Heart right ventricle (tissue), 16 donors: Measurements from ENCODE around the gene LYG2. TPM values are rescaled to one million over a fixed set of nuclear protein-coding genes. Genes with fewer than 3 reads are reported as not detected.
"Not testable (repeated sequence)": the region's sequence is repeated elsewhere in the genome, so short reads cannot be mapped to it uniquely, and the experiment has no call there.

Source experiments
- ATAC-seq, 8 donors: fragments of 200-7000 bp; cut with Tn5 transposase; one replicate each; pipeline ENCODE4 v1.9.1; 2020; ENCODE audit warnings: mild to moderate bottlenecking in 8 of 8, moderate library complexity in 8 of 8, moderate number of reproducible peaks in 1 of 8
- DNase-seq, 2 donors: peaks; one replicate each; pipeline ENCODE4 v3.0.0-alpha.2; 2020
- H3K27ac ChIP-seq, 10 donors: fragments of 200-600 bp; sonication (generic) in 2 of 10; one replicate each; pipeline versions ENCODE4 v1.5.0 to v1.8.0; 2020 to 2022; ENCODE audit warnings: mild to moderate bottlenecking in 3 of 10
- H3K27me3 ChIP-seq, 7 donors: fragments of 200-600 bp; one replicate each; pipeline ENCODE4 v1.8.0; 2021 to 2022; ENCODE audit warnings: mild to moderate bottlenecking in 2 of 7
- H3K36me3 ChIP-seq, 9 donors: fragments of 200-600 bp; sonication (generic) in 1 of 9; one replicate each; pipeline versions ENCODE4 v1.5.0 to v1.8.0; 2020 to 2022; ENCODE audit warnings: mild to moderate bottlenecking in 2 of 9
- H3K4me1 ChIP-seq, 9 donors: fragments of 200-600 bp; sonication (generic) in 1 of 9; one replicate each; pipeline versions ENCODE4 v1.5.0 to v1.8.0; 2020 to 2022; ENCODE audit warnings: mild to moderate bottlenecking in 4 of 9
- H3K4me3 ChIP-seq, 10 donors: fragments of 200-600 bp; sonication (generic) in 2 of 10; one replicate each; pipeline versions ENCODE4 v1.5.0 to v1.8.0; 2020 to 2022; ENCODE audit warnings: mild to moderate bottlenecking in 7 of 10, moderate library complexity in 2 of 10
- H3K9me3 ChIP-seq, 11 donors: fragments of 200-600 bp in 10 of 11; sonication (generic) in 2 of 11; one replicate each; pipeline versions ENCODE4 v1.5.0 to v1.8.0; 2013 to 2022; ENCODE audit warnings: mild to moderate bottlenecking in 2 of 11, control low read depth in 1 of 11, moderate library complexity in 1 of 11
- WGBS, 2 donors: extraction: QIAGEN DNeasy Blood & Tissue Kit; methylation state at CpG; one replicate each; pipeline ENCODE4 v1.1.7; 2013; ENCODE audit warnings: inconsistent platforms in 1 of 2; 5-methylcytosine and 5-hydroxymethylcytosine counted together
- intact Hi-C, 10 donors: fragments of 100-400 bp; cut with DNase I; formaldehyde crosslinking; loops; one replicate each; pipeline versions ENCODE4 v1.11.1 to v1.14.2; 2022
- polyA plus RNA-seq, 2 donors: library from polyadenylated mRNA; stranded (reverse); fragments of 200-250 nt; gene quantifications; one replicate each; pipeline ENCODE4 v1.2.3, GENCODE V29; 2013
- total RNA-seq, 10 donors: library from RNA; stranded (reverse); fragmentation: NEBNext Ultra II Directional in 3 of 10; extraction: Animal tissue kit (Norgen Biotek cat#: 25700) in 3 of 10; gene quantifications; one replicate each; pipeline versions ENCODE4 v1.2.1 to v1.2.4, GENCODE V29; 2021 to 2023
- TF ChIP-seq, protein P1 (sequence below), 9 donors: fragments of 200-600 bp; sonication (generic) in 2 of 9; IDR thresholded peaks; one replicate each; pipeline versions ENCODE4 v1.5.0 to v1.8.0; 2021 to 2022; ENCODE audit warnings: antibody characterized with exemption in 9 of 9, mild to moderate bottlenecking in 5 of 9, moderate library complexity in 1 of 9
- donor health status: Arrhythmogenic right ventricular cardiomyopathy.
- donor health status: ischemic (EF 13 %, LVEDD 7.1; RV severe dilation, severe dysfunction).
- donor health status: healthy with polysubstance abuse.
- donor health status: DM: no; HTN: yes; CAD: no.
- donor health status: DM: no; HTN: no; CAD: no.
- donor health status: ischemic (EF 25% LVEDD 6.9; RV normal size, moderate dysfunction).
- donor health status: ischemic (EF 25% LVEDD 5.7; RV mildly dilated, moderate dysfunction).
- donor health status: healthy.
- donor health status: DM: yes; HTN: yes; CAD: no.
- donor health status: Ischemic cardiomyopathy.
- donor health status: ischemic (EF 35%, LVEDD 5.7; RV mildly dilated, moderate dysfunction).
- donor health status: nonischemic (EF 11% LVEDD 7.7; RV severe dilation, severe dysfunction).
- donor health status: DM: yes; HTN: yes; CAD: no.
- donor health status: PGD.
- donor health status: ischemic (EF 29% LVEDD 5.4; RV normal size, mild dysfunction).
- donor health status: nonischemic (EF 23%, LVEDD 6.1; RV moderate dilation, normal function).

Gene LYG2
- total and polyA plus RNA-seq, 12 donors = not detected

DNA sequence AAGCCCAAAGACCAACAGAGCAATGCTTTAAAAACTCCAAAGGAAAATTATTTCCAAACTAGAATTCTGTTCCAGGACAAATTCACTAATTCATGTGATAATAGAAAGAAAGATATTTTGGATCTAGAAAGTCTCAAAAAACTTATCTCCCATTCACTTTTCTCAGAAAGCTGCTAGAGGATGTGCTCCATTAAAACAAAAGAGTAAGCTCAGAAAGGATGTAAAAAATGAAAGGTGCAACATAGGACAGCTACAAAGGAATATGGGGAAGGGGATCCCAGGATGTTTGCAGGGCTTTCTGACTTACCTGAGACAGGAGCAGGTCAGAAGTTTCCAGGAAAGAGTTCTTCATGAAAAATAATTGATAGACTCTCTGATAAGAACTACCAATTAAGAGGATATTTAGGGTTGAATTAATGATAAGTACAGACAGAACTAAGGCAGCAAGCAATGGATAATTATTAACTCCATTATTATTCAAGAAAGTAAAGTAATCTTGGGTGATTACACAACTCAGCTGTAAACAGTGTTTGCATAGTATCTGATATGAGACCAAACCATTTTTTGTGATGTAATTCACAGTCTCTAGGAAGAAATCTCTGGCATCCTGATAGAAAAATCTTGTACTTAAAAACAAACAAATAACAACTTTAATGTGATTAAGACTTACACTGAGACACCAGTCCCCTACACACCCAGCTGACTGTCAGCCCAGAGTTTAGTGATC lies 24.7 kb upstream of the LYG2 start:
- Histone ChIP-seq H3K9me3 (peaks cover 0 to 18% (median 0%) of the 10 kb centered on the region in 11 donors), H3K27ac (no peak overlapping the region), H3K4me1 (no peaks in the 10 kb centered on the region), H3K36me3 (peaks cover 0 to 27% (median 6%) of the 10 kb centered on the region in 9 donors), H3K27me3 (no peaks in the 10 kb centered on the region), H3K4me3 (no peak overlapping the region)
- ATAC-seq (no peak), DNase-seq (no peak)
- TF ChIP-seq, protein P1, sequence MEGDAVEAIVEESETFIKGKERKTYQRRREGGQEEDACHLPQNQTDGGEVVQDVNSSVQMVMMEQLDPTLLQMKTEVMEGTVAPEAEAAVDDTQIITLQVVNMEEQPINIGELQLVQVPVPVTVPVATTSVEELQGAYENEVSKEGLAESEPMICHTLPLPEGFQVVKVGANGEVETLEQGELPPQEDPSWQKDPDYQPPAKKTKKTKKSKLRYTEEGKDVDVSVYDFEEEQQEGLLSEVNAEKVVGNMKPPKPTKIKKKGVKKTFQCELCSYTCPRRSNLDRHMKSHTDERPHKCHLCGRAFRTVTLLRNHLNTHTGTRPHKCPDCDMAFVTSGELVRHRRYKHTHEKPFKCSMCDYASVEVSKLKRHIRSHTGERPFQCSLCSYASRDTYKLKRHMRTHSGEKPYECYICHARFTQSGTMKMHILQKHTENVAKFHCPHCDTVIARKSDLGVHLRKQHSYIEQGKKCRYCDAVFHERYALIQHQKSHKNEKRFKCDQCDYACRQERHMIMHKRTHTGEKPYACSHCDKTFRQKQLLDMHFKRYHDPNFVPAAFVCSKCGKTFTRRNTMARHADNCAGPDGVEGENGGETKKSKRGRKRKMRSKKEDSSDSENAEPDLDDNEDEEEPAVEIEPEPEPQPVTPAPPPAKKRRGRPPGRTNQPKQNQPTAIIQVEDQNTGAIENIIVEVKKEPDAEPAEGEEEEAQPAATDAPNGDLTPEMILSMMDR (IDR thresholded peaks at IDR 0.05) = no peak
- intact Hi-C loops = no loop called here

DNA sequence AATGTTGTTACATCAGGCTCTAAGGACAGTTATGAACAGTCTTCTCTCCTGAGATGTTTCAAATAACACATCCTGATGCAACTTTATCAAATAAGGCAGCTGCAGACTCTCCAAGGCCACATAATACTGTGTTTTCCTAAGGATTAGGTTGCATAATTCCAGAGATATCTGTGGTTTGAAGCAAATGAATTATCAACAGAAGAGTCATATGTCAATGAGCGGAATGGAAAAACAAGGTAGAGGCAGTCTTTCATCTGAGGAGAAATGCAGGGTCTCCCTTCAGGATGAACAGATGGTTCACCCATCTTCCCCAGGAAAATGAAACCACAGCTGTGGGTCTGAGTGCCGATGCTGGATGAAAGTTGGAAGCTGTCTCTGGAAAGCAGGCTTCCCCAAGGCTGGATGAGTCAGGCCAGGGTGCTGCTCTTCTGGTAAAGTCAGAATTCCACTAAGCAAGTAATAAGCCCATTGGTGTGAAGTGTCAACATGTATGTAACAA lies 23.4 kb upstream of the LYG2 start:
- Histone ChIP-seq H3K27me3 (no peaks in the 10 kb centered on the region), H3K4me3 (no peak overlapping the region), H3K9me3 (peaks cover 0 to 18% (median 0%) of the 10 kb centered on the region in 11 donors), H3K36me3 (peaks cover 0 to 18% (median 0%) of the 10 kb centered on the region in 9 donors), H3K4me1 (no peaks in the 10 kb centered on the region), H3K27ac (no peak overlapping the region)
- DNase-seq (no peak), ATAC-seq (peak in 1 of 8 donors; percentile 68)
- intact Hi-C loops = no loop called here
- TF ChIP-seq, protein P1 (IDR thresholded peaks at IDR 0.05) = no peak
- WGBS, 2 donors = 90 to 98% methylated on average over 2 of the region's 2 CpGs

DNA sequence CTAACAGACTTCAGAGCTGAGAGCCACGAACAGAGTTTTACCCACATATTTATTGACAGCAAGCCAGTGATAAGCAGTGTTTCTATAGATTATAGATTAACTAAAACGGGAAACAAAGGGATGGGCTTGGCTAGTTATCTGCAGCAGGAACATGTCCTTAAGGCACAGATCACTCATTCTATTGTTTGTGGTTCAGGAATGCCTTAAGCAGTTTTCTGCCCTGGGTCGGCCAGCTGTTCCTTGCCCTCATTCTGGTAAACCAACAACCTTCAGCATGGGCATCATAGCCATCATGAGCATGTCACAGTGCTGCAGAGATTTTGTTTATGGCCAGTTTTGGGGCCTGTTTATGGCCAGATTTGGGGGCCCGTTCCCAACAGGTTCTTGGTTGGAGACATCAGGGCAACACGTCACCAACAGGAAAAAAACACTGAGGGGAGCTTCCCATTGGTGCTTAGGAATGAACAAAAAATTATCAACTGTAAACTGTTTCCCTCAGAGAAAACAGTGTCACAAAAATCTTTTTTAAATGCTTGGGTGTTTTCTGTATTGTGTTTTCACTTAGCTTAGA lies 22.8 kb upstream of the LYG2 start:
- H3K27me3 ChIP-seq, DNase-seq, intact Hi-C loops, H3K4me1 ChIP-seq, H3K27ac ChIP-seq, H3K4me3 ChIP-seq, ATAC-seq: not testable (repeated sequence)
- H3K9me3 ChIP-seq = peaks cover 0 to 18% (median 0%) of the 10 kb centered on the region in 11 donors
- H3K36me3 ChIP-seq = peaks cover 0 to 12% (median 0%) of the 10 kb centered on the region in 9 donors
- WGBS, 2 donors = 90 to 91% methylated on average over 5 of the region's 5 CpGs

DNA sequence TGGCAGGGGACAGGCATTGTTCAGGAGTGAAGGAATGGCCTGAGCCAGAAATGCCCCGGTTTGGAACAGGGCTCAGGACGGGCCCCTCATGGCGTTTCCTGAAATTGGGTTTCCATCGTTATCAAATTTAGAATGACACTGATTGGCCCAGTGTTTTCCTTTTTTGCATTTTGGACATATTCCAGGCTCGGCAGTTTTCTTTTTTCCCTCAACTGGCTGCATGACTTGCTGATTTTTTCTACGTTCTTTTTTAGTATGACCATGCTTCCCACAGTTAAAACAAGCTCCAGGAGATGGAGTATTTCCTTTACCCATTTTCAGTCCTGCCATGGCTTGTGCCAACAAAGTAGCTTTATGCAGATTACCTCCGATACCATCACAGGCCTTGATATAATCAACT lies 20.4 kb upstream of the LYG2 start:
- TF ChIP-seq, protein P1 (IDR thresholded peaks at IDR 0.05) = no peak
- Histone ChIP-seq H3K9me3 (peaks cover 0 to 23% (median 5%) of the 10 kb centered on the region in 11 donors), H3K27me3 (no peaks in the 10 kb centered on the region), H3K27ac (no peak overlapping the region), H3K4me1 (no peaks in the 10 kb centered on the region), H3K4me3 (no peak overlapping the region), H3K36me3 (no peaks in the 10 kb centered on the region)
- WGBS, 2 donors = 59 to 73% methylated on average over 7 of the region's 7 CpGs
- DNase-seq (no peak), ATAC-seq (no peak)
- intact Hi-C loops = no loop called here

DNA sequence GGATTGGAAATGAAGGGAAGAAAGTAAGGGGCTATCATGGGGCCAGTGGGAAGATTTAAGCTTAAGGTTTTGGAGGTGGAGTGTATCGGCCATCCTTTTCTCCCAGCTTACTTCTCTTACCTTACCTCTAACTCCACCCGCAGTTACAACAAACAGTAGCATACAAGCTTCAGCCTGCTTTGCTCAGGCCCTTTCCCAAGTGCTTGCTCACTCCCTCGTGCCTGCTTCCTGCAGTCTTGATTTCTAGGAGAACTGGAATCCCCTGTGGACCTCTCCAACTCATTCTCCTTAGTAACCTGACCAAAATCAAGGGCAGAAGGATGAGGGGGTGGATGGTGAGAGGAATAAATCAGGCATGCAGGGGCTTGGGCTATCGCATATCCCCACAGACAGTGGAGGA lies 5.8 kb upstream of the LYG2 start:
- no peaks in the 10 kb centered on the region for H3K27me3 ChIP-seq
- ATAC-seq (no peak), DNase-seq (no peak)
- H3K36me3 ChIP-seq = peaks cover 0 to 12% (median 0%) of the 10 kb centered on the region in 9 donors
- intact Hi-C loops = no loop called here
- WGBS, 2 donors = 67 to 84% methylated on average over 4 of the region's 4 CpGs
- H3K9me3 ChIP-seq = peaks cover 0 to 7% (median 0%) of the 10 kb centered on the region in 11 donors
- no peak overlapping the region for H3K4me3 ChIP-seq
- H3K27ac ChIP-seq = no peak overlapping the region
- TF ChIP-seq, protein P1 (IDR thresholded peaks at IDR 0.05) = no peak
- H3K4me1 ChIP-seq = no peaks in the 10 kb centered on the region
